Measurements from ENCODE around the gene RPS21. TPM values are rescaled to one million over a fixed set of nuclear protein-coding genes. Genes with fewer than 3 reads are reported as not detected.

Gene RPS21
- total and polyA plus RNA-seq, 12 donors = 512 to 4,111 (median 619) TPM

GRCh38 chr20:62409086-62409853 is 22.4 kb downstream of the RPS21 start:
- ATAC-seq (no peak), DNase-seq (no peak)
- Histone ChIP-seq H3K27me3 (no peaks in the 10 kb centered on the region), H3K9me3 (no peaks in the 10 kb centered on the region), H3K4me3 (no peak overlapping the region), H3K4me1 (peaks cover 14 to 38% (median 31%) of the 10 kb centered on the region in 9 donors), H3K27ac (no peak overlapping the region), H3K36me3 (no peaks in the 10 kb centered on the region)
- WGBS, 2 donors = 92 to 93% methylated on average over 12 of the region's 12 CpGs
- intact Hi-C loops (cut with DNase I) = loop anchor here in 7 of 10 donors (5.0 to 10.0 kb wide), 5 partner anchors 88 to 394 kb away; partner anchors contain the start of gene MRGBP (in 2 of the 7)
- TF ChIP-seq CTCF (IDR thresholded peaks at IDR 0.05) = no peak

DNA sequence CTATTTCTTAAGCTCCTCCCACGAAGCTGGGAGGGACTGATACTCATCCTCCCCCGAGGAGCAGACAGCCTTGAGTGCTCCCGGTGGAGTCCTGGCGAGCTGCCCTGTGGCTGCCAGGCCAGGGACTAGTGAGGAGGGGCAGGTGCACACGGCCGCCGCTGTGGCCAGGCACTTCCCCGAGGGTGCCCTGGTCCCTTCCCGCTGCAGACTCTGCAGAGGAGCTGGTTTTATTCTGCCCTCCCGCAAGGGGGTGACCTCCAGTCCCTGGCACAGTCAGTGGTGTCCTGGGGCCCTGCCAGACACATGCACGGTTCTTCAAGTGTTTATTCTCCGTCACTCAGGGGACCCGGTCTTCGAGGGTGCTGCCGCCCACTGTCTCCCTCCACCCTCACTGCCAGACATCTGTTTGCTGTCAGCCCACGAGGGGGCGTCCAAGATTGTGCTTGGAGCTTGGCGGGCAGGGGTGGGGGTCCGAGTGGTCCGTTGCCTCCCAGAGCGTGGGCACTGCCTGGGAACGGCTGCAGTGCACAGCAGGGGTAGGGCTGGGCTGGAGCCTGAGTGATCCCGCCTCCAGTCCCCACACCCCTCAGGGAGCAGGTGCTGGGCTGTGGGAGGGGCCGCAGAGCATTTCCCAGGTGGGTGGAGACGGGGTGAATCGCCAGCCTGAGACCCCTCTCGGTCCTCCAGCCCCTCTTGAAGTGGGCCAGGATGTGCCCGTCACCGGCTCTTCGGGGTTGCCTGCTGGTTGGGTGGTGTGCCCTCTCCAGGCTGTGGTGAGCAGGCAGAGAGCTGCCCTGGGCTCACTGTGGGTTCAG is 23.2 kb downstream of the RPS21 start:
- Histone ChIP-seq H3K4me3 (no peak overlapping the region), H3K36me3 (no peaks in the 10 kb centered on the region), H3K9me3 (no peaks in the 10 kb centered on the region), H3K27ac (no peak overlapping the region), H3K4me1 (peaks cover 14 to 34% (median 30%) of the 10 kb centered on the region in 9 donors), H3K27me3 (no peaks in the 10 kb centered on the region)
- intact Hi-C loops (cut with DNase I) = loop anchor here in 9 of 10 donors (2.0 to 10.0 kb wide), 9 partner anchors 77 to 395 kb away; partner anchors contain the start of gene MRGBP (in 2 of the 9)
- peak in 8 of 9 donors; percentile 41 to 65 (median 54) for TF ChIP-seq CTCF (IDR thresholded peaks at IDR 0.05)
- DNase-seq = peak; percentile 25 to 60
- 9 to 10% methylated on average over 30 of the region's 30 CpGs for WGBS, 2 donors
- peak in 4 of 8 donors; percentile 12 to 24 (median 16) for ATAC-seq

- intact Hi-C loops (cut with DNase I) = loop anchor here in 6 of 10 donors (2.0 to 10.0 kb wide), 6 partner anchors 76 to 204 kb away; no protein-coding TSS in a partner anchor
- no peaks in the 10 kb centered on the region for H3K9me3 ChIP-seq
- WGBS, 2 donors = 81 to 82% methylated on average over 19 of the region's 19 CpGs
Observed at GRCh38 chr20:62410746-62411478, 24.0 kb downstream of the RPS21 start.

More at GRCh38 chr20:62410746-62411478, 24.0 kb downstream of the RPS21 start:
- Histone ChIP-seq H3K4me1 (peaks cover 11 to 26% (median 22%) of the 10 kb centered on the region in 9 donors), H3K4me3 (no peak overlapping the region), H3K27ac (no peak overlapping the region), H3K27me3 (peaks cover 0 to under 1% (median 0%) of the 10 kb centered on the region in 7 donors), H3K36me3 (no peaks in the 10 kb centered on the region)
- ATAC-seq (no peak), DNase-seq (no peak)
- TF ChIP-seq CTCF (IDR thresholded peaks at IDR 0.05) = no peak

Measured in heart right ventricle (tissue), 16 donors.